B cell (primary cell): ENCODE measurements around the gene DLL1. TPM values are rescaled to one million over a fixed set of nuclear protein-coding genes. Genes with fewer than 3 reads are reported as not detected.
A peak's percentile ranks its signal among the peaks of the same experiment; 100 is the strongest.

Experiments
- ATAC-seq: fragments of 200-7000 bp; cut with Tn5 transposase; one replicate; pipeline ENCODE4 v1.10.0; 2021; ENCODE audit warnings: low read depth, mild to moderate bottlenecking, moderate number of reproducible peaks, moderate library complexity
- CTCF ChIA-PET: fragments of 350-600 bp; sonication (Branson Sonifier 250); formaldehyde crosslinking; loops from one replicate; lab custom pipeline; 2021; ENCODE audit warnings: antibody characterized with exemption, inconsistent platforms; lab: Charles Lee
- POLR2A ChIA-PET: fragments of 350-600 bp; sonication (Branson Sonifier 250); formaldehyde crosslinking; loops from one replicate; lab custom pipeline; 2021; ENCODE audit warnings: antibody characterized with exemption; lab: Charles Lee
- DNase-seq: peaks from one replicate; pipeline ENCODE4 v3.0.0; 2013
- H2AFZ ChIP-seq: 2 replicates; pipeline ENCODE4 v1.6.1; 2012; ENCODE audit warnings: mild to moderate bottlenecking, low read depth, low read length; ENCODE audit not compliant: insufficient read depth, poor library complexity, severe bottlenecking
- H3K27ac ChIP-seq, 2 donors: 1 replicate in 1 of 2; 2 replicates in 1 of 2; pipeline ENCODE4 v1.5.1; 2012 to 2013; ENCODE audit warnings: low read length in 2 of 2, mild to moderate bottlenecking in 2 of 2, moderate library complexity in 1 of 2
- H3K27me3 ChIP-seq, 4 experiments: fragments of 200-600 bp in 1 of 4; sonication (generic) in 1 of 4; replicated peaks in 1 of 4; 1 replicate in 2 of 4; 2 replicates in 2 of 4; pipeline versions ENCODE4 v1.6.1 to v1.7.0; 2013 to 2016; ENCODE audit warnings: low read length in 3 of 4, mild to moderate bottlenecking in 2 of 4, mixed read lengths in 1 of 4, moderate library complexity in 1 of 4; ENCODE audit not compliant: insufficient read depth in 4 of 4, control insufficient read depth in 3 of 4; ENCODE audit errors: control extremely low read depth in 1 of 4
- H3K36me3 ChIP-seq, 2 experiments: replicated peaks in 1 of 2; 1 replicate in 1 of 2; 2 replicates in 1 of 2; pipeline versions ENCODE4 v1.6.1 to v1.7.1; 2013; ENCODE audit warnings: low read length in 1 of 2; ENCODE audit not compliant: insufficient read depth in 2 of 2, control insufficient read depth in 1 of 2; ENCODE audit errors: control extremely low read depth in 1 of 2, extremely low read depth in 1 of 2
- H3K4me1 ChIP-seq, 2 donors: fragments of 200-600 bp in 1 of 2; sonication (generic) in 1 of 2; 1 replicate in 1 of 2; 2 replicates in 1 of 2; pipeline versions ENCODE4 v1.5.1 to v1.6.1; 2013 to 2017; ENCODE audit warnings: low read length in 2 of 2; ENCODE audit not compliant: control insufficient read depth in 2 of 2, insufficient read depth in 2 of 2
- H3K4me2 ChIP-seq: replicated peaks from 2 replicates; pipeline ENCODE3; 2012; ENCODE audit warnings: mild to moderate bottlenecking, low read depth, low read length; ENCODE audit not compliant: poor library complexity, severe bottlenecking
- H3K4me3 ChIP-seq, 5 experiments: fragments of 200-600 bp in 1 of 5; sonication (generic) in 1 of 5; 1 replicate in 3 of 5; 2 replicates in 2 of 5; pipeline versions ENCODE4 v1.5.1 to v1.7.0; 2011 to 2016; ENCODE audit warnings: low read length in 4 of 5, mild to moderate bottlenecking in 4 of 5, low read depth in 2 of 5, control low read depth in 1 of 5, moderate library complexity in 1 of 5; ENCODE audit not compliant: insufficient read depth in 1 of 5; ENCODE audit errors: control extremely low read depth in 1 of 5, extremely low read depth in 1 of 5
- H3K79me2 ChIP-seq: fragments of 200-600 bp; sonication (generic); one replicate; pipeline ENCODE4 v1.6.0; 2016; ENCODE audit warnings: low read length; ENCODE audit not compliant: control insufficient read depth, insufficient read depth
- H3K9ac ChIP-seq: fragments of 200-600 bp; sonication (generic); 2 replicates; pipeline ENCODE4 v1.6.1; 2017; ENCODE audit warnings: mild to moderate bottlenecking, low read length, moderate library complexity
- H3K9me3 ChIP-seq, 3 donors: one replicate each; pipeline versions ENCODE4 v1.6.1 to v1.7.1; 2013; ENCODE audit warnings: low read length in 2 of 3; ENCODE audit not compliant: control insufficient read depth in 2 of 3, insufficient read depth in 1 of 3; ENCODE audit errors: control extremely low read depth in 1 of 3
- H4K20me1 ChIP-seq: 2 replicates; pipeline ENCODE4 v1.6.0; 2012; ENCODE audit warnings: mild to moderate bottlenecking, low read length; ENCODE audit not compliant: insufficient read depth, control insufficient read depth, poor library complexity, severe bottlenecking
- H3K27ac Mint-ChIP-seq: one replicate; pipeline ENCODE4 v1.8.0; 2021; ENCODE audit warnings: mixed read lengths
- H3K27me3 Mint-ChIP-seq: one replicate; pipeline ENCODE4 v1.8.0; 2021; ENCODE audit warnings: mixed read lengths
- H3K4me1 Mint-ChIP-seq: one replicate; pipeline ENCODE4 v1.8.0; 2021; ENCODE audit warnings: mixed read lengths
- H3K4me3 Mint-ChIP-seq: one replicate; pipeline ENCODE4 v1.8.0; 2021; ENCODE audit warnings: mixed read lengths
- H3K9me3 Mint-ChIP-seq: one replicate; pipeline ENCODE4 v1.8.0; 2022; ENCODE audit warnings: mixed read lengths; ENCODE audit not compliant: insufficient read depth
- EZH2 ChIP-seq: IDR thresholded peaks from 2 replicates; pipeline ENCODE4 v1.6.1; 2012; ENCODE audit warnings: borderline replicate concordance, low read depth, mild to moderate bottlenecking, moderate library complexity, low read length; ENCODE audit not compliant: insufficient read depth, poor library complexity, severe bottlenecking
- WGBS: methylation state at CpG from one replicate; pipeline ENCODE4 v1.1.5; 2013; ENCODE audit warnings: missing lambda C conversion rate; ENCODE audit not compliant: insufficient coverage; 5-methylcytosine and 5-hydroxymethylcytosine counted together
- intact Hi-C: fragments of 100-400 bp; cut with micrococcal nuclease; formaldehyde crosslinking; loops from one replicate; pipeline ENCODE4 v1.10.0; 2022
- polyA plus RNA-seq: library from polyadenylated mRNA; depleted of rRNA; stranded (reverse); fragments of >200 nt; gene quantifications from 2 replicates; pipeline ENCODE4 v1.2.3, GENCODE V29; 2012
- total RNA-seq, 2 donors: library from RNA; stranded (reverse); fragments of 120-200 nt in 1 of 2; gene quantifications; 1 replicate in 1 of 2; 2 replicates in 1 of 2; pipeline versions ENCODE4 v1.2.3 to v1.2.4, GENCODE V29; 2013 to 2022
- TF ChIP-seq, protein P1 (sequence below): fragments of 200-600 bp; IDR thresholded peaks from one replicate; pipeline ENCODE4 v1.8.0; 2022; ENCODE audit warnings: antibody characterized with exemption, mild to moderate bottlenecking

The DLL1 gene
- total and polyA plus RNA-seq, 2 donors (not counting 1 experiment from before 2014, with no cell fraction given) = 1.6 to 6.8 TPM

DNA sequence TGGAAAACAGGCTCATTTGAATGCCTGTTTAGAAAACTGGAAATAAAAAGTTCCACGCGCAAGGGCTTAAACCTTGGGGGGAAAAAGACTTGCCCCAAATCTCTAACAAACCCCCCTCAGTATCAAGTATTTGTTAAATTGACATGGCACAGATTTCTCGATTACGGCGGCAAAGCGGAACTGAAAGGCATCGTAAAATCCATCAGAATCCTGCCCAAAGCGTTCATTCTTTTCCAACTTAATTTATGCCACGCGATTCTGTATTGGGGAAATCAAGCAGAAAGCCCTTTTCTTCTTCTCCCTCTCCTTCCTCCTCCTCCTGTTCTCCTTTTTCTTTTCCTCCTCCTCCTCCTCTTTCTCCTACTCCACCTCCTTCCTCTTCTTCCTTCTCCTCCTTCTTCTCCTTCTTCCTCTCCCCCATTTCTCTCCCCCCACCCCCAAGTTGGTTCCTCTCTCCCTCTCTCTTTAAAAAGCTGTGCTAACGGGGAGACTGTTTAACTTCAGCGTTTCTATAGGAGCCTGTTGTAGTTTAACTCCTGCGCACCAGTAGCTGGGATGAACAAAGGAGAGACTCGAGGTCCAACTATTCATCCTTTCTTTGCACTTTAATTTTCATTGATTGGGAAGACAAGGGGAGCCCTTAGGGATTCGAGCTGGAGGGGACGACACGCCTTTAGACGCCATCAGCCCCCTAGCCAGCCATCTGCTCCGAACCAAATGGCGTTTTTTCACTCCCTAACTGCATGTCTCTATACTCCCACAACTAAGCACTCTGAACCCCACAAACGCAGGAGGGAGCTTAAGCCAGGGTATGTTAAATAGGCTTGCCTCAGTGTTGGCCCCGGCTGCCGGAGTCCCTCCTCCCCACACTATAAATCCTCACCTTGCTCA, 2.7 kb upstream of the DLL1 start:
- Histone ChIP-seq H3K79me2 (no peaks in the 10 kb centered on the region), H3K4me2 (peak overlapping the region; percentile 98), H4K20me1 (peaks cover 11% of the 10 kb centered on the region), H3K4me3 (no peak overlapping the region), H3K36me3 (no peaks in the 10 kb centered on the region), H3K27me3 (peaks cover 0 to 81% (median 49%) of the 10 kb centered on the region in 4 experiments), H3K9ac (no peak overlapping the region), H2AFZ (no peak overlapping the region), H3K9me3 (peaks cover 0 to 9% (median 0%) of the 10 kb centered on the region in 3 donors), H3K4me1 (peaks cover 57 to 81% of the 10 kb centered on the region in 2 donors), H3K27ac (no peak overlapping the region)
- intact Hi-C loops = loop anchor here (2.0 to 10.0 kb wide), 4 partner anchors 341 to 569 kb away; partner anchors contain the start of gene PHF10
- no peak for ATAC-seq
- DNase-seq = peak; percentile 49
- H3K9me3 Mint-ChIP-seq = no peaks in the 10 kb centered on the region
- POLR2A ChIA-PET = interaction anchor here (0.6 to 0.7 kb wide), 4 partner anchors 36 to 302 kb away, joined by 3 to 14 read pairs (median 8); partner anchors contain the start of gene TBP
- peaks cover 54% of the 10 kb centered on the region for H3K27me3 Mint-ChIP-seq
- H3K4me1 Mint-ChIP-seq = peaks cover 49% of the 10 kb centered on the region
- TF ChIP-seq EZH2 = peak; percentile 62
- TF ChIP-seq, protein P1, sequence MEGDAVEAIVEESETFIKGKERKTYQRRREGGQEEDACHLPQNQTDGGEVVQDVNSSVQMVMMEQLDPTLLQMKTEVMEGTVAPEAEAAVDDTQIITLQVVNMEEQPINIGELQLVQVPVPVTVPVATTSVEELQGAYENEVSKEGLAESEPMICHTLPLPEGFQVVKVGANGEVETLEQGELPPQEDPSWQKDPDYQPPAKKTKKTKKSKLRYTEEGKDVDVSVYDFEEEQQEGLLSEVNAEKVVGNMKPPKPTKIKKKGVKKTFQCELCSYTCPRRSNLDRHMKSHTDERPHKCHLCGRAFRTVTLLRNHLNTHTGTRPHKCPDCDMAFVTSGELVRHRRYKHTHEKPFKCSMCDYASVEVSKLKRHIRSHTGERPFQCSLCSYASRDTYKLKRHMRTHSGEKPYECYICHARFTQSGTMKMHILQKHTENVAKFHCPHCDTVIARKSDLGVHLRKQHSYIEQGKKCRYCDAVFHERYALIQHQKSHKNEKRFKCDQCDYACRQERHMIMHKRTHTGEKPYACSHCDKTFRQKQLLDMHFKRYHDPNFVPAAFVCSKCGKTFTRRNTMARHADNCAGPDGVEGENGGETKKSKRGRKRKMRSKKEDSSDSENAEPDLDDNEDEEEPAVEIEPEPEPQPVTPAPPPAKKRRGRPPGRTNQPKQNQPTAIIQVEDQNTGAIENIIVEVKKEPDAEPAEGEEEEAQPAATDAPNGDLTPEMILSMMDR = no peak
- H3K4me3 Mint-ChIP-seq = peak overlapping the region; percentile 83
- WGBS = 10% methylated on average over 8 of the region's 23 CpGs
- no peak overlapping the region for H3K27ac Mint-ChIP-seq
- CTCF ChIA-PET = interaction anchor here (1.1 to 2.1 kb wide), 6 partner anchors 11 to 504 kb away, joined by 3 to 14 read pairs (median 5); no protein-coding TSS in a partner anchor
